Ecto neural progenitor cell (in vitro differentiated cells): Measurements from ENCODE around the gene CAMTA1.
A peak's percentile ranks its signal among the peaks of the same experiment; 100 is the strongest.

Experiments
- DNase-seq: peaks from one replicate; pipeline ENCODE4 v3.0.0-alpha.2; 2018; ENCODE audit warnings: low spot score

CAMTA1 gene

GRCh38 chr1:7636795-7637526 lies 851.7 kb downstream of the CAMTA1 start:
- DNase-seq, result no peak

- no peak for DNase-seq
Observed at GRCh38 chr1:7638078-7638477, 852.8 kb downstream of the CAMTA1 start.

GRCh38 chr1:7639435-7640131 lies 854.3 kb downstream of the CAMTA1 start:
- DNase-seq, result no peak

- no peak for DNase-seq
Observed at GRCh38 chr1:7640350-7640749, 855.1 kb downstream of the CAMTA1 start.

GRCh38 chr1:7640920-7641585 lies 855.8 kb downstream of the CAMTA1 start:
- no peak for DNase-seq

DNA sequence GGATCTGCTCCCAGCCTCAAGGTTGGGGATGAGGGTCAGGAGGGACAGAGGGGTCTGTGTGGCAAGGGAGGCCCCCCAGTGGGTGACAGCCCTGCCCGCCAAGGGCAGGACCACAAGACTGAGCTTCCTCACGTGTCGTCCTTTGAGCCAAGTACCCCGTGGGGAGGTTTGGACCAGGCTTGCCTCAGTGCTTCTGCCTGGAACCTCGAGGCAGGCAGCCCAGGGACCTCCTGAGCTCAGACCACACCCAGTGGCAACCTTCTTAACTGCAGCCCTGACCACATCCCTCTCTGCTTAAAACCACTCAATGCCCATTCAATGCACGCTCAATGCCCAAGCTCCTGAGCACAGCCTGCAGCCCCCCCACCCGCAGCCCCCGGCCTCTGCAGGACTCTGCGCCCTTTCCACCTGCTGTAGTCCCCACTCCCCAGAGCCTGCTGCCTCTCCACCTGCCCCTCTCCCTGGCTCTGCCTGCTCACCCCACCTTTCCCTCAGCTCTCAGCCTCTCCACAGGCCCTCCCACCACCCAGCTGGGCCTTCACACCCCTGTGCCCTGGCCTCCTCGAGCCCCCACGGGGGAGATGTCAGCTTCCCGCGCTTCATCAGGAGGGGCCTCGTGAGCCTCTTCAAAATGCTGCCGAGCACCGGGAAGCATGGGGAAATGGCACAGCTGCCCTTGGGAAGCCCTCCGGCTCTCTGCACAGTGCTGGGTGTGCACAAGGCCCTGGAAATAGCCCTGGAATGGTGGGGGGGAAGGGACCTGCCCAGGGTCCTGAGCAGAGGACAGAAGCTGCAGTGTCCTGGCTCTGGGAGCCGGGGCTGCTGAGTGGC lies 856.5 kb downstream of the CAMTA1 start:
- no peak for DNase-seq

DNA sequence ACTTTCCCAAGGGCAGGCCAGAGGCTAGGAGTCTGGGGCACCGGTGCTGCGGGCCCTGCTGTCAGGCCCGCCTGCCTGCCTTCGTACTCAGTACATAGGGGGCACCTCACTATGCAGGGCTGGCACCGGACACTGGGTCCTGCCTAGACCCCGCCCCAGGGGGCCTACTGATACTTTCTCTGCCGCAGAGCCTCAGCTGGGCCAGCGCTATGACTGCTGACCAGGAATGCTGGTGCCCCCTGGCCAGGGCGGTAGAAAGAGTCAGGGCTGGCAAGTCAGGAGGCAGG lies 857.1 kb downstream of the CAMTA1 start:
- DNase-seq, result no peak

DNA sequence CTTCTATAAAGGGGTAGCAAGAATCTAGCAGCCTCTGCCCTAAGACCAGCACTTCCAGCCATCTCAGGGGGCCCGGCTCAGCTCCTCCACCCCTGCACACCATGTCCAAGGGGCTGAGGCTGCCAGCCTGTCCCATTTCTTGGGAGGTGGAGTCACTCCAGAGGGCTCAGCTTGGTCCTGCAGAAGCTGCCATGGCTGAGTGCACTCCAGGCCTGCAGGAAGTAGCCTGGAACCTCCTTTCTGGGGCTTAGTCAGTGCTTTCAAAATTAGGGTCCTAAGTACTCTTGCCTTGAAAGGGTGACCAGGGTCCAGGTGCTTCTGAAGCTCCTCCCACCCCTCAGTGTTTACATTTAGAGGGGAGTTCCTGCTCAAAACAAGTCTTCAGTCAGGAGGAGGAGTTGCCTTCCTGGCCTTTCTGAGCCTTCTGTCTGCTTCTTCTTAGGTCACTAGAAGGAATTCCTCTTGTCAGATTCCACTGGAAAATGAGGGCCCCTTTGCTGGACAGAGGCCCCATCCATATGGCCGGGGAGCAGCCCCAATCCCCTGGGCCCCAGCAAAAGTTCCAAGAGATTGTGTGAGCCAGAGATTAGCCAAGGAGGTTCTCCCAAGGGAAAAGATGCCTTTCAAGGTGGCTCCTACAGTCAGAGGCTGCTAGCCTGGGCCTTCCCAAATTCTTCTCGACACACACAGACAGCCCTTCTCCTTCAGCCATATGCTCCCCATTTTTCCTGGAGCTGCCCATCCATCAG lies 857.7 kb downstream of the CAMTA1 start:
- no peak for DNase-seq

GRCh38 chr1:7643530-7643929 lies 858.3 kb downstream of the CAMTA1 start:
- DNase-seq, result no peak

DNA sequence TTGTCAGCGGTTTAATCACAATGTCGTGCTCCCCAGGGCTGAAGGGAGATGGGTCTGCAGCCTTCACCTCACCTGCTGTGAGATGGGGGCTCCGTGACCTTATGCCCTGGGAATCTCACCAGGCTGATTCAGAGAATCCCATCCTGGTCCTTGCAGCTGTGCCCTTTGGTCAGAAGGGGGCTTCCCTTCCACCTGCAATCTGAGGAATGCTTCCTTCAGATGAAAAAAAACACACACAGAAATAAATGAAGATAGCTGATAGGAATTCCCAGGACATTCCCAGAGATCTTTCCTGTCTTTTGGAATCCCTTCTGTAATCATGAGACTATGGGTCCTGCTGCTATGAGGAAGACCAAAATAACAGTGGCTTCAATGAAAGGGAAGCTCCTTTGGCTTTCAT lies 858.8 kb downstream of the CAMTA1 start:
- no peak for DNase-seq

DNA sequence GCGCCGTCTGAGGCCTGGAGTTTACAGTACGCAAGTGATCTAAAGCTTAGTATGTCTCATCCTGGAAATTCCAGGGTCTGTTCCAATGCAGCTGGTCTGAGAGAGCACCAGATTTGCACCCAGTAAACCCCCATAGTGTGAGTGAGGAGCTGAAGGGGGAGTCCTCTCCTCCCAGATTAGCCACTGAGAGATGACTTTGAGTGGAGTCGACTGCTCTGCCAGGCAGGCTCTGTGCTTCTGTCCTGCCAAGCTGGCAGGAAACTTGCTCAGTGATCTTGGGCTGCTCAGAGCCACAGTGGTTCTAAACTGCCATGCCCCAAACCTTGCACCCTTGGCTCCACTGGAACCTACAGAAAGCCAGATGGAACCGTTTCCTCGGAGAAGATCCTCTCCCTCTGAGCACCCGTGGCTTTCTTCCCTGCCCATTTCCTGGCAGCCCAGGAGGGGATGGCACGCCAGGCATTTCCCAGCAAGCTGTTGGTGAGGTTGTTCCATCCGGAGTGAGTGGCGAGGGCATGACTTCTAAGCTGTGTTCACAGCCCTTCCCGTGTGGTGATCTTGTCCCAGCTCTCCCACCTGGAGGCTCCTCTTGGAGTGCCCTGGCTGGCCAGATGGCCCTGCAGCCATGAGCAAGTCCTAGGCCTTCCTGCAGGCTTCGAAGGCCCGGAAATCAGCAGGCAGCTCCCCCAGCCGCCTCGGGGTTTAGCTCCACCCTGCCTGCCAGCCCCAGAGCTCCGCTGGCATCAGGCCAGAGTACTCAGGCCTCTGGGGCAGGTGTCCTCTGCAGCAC lies 859.9 kb downstream of the CAMTA1 start:
- DNase-seq, result no peak

GRCh38 chr1:7645751-7646048 lies 860.4 kb downstream of the CAMTA1 start:
- no peak for DNase-seq

DNA sequence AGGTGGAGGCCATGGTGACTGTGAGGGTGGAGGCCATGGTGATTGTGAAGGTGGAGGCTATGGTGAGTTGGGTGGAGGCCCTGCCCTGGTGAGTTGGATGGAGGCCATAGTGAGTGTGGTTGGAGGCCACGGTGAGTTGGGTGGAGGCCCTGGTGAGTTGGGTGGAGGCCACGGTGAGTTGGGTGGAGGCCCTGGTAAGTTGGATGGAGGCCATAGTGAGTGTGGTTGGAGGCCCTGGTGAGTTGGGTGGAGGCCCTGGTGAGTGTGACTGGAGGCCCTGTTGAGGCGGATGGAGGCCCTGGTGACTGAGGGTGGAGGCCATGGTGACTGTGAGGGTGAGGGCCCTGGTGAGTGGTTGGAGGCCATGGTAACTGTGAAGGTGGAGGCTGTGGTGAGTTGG lies 860.9 kb downstream of the CAMTA1 start:
- DNase-seq, result no peak

- peak; percentile 82 for DNase-seq
Observed at GRCh38 chr1:7646981-7647901, 862.0 kb downstream of the CAMTA1 start.

GRCh38 chr1:7648761-7649384 lies 863.6 kb downstream of the CAMTA1 start:
- DNase-seq, result no peak

GRCh38 chr1:7650801-7651200 lies 865.5 kb downstream of the CAMTA1 start:
- no peak for DNase-seq

- DNase-seq, result no peak
Observed at GRCh38 chr1:7651203-7651602, 865.9 kb downstream of the CAMTA1 start.

- no peak for DNase-seq
Observed at GRCh38 chr1:7652061-7652460, 866.8 kb downstream of the CAMTA1 start.

GRCh38 chr1:7652515-7653098 lies 867.4 kb downstream of the CAMTA1 start:
- DNase-seq, result no peak
